Endodermal cell (in vitro differentiated cells): ENCODE data around the gene SRA1. TPM values are rescaled to one million over a fixed set of nuclear protein-coding genes. Genes with fewer than 3 reads are reported as not detected.
A peak's percentile ranks its signal among the peaks of the same experiment; 100 is the strongest.

Experiments used
- DNase-seq: peaks from one replicate; pipeline ENCODE4 v3.0.0-alpha.2; 2017
- H3K27ac ChIP-seq: 2 replicates; pipeline ENCODE4 v1.5.1; 2013; ENCODE audit warnings: mild to moderate bottlenecking, low read depth, low read length, moderate library complexity
- H3K27me3 ChIP-seq: 2 replicates; pipeline ENCODE4 v1.6.1; 2013; ENCODE audit warnings: mild to moderate bottlenecking, low read length, moderate library complexity; ENCODE audit not compliant: insufficient read depth, control insufficient read depth, poor library complexity, severe bottlenecking
- H3K36me3 ChIP-seq: 2 replicates; pipeline ENCODE4 v1.7.0; 2013; ENCODE audit warnings: mild to moderate bottlenecking, low read length, moderate library complexity; ENCODE audit not compliant: control insufficient read depth, insufficient read depth
- H3K4me1 ChIP-seq: one replicate; pipeline ENCODE4 v1.7.0; 2013; ENCODE audit warnings: low read length; ENCODE audit not compliant: control insufficient read depth, insufficient read depth
- H3K4me3 ChIP-seq: 2 replicates; pipeline ENCODE4 v1.5.1; 2013; ENCODE audit warnings: mild to moderate bottlenecking, low read length, moderate library complexity
- H3K9ac ChIP-seq: 2 replicates; pipeline ENCODE4 v1.6.1; 2013; ENCODE audit warnings: mild to moderate bottlenecking, low read length, moderate library complexity; ENCODE audit not compliant: poor library complexity, severe bottlenecking; ENCODE audit errors: extremely low read depth
- H3K9me3 ChIP-seq: 2 replicates; pipeline ENCODE4 v1.6.1; 2013; ENCODE audit warnings: mild to moderate bottlenecking, low read length, moderate library complexity; ENCODE audit not compliant: control insufficient read depth
- H3K27ac Mint-ChIP-seq: 2 replicates; pipeline ENCODE4 v1.8.0; 2020; ENCODE audit warnings: mixed read lengths
- H3K27me3 Mint-ChIP-seq: 2 replicates; pipeline ENCODE4 v1.8.0; 2021; ENCODE audit warnings: mild to moderate bottlenecking, mixed read lengths; ENCODE audit not compliant: insufficient read depth
- H3K36me3 Mint-ChIP-seq: 2 replicates; pipeline ENCODE4 v1.8.0; 2020; ENCODE audit warnings: low read depth, mixed read lengths
- H3K4me1 Mint-ChIP-seq: 2 replicates; pipeline ENCODE4 v1.8.0; 2020; ENCODE audit warnings: mixed read lengths
- H3K4me3 Mint-ChIP-seq: 2 replicates; pipeline ENCODE4 v1.8.0; 2020; ENCODE audit warnings: mild to moderate bottlenecking, moderate library complexity, mixed read lengths
- H3K9me3 Mint-ChIP-seq: 2 replicates; pipeline ENCODE4 v1.8.0; 2020; ENCODE audit warnings: mild to moderate bottlenecking, mixed read lengths
- WGBS, 2 experiments: methylation state at CpG; one replicate each; pipeline versions ENCODE4 v1.1.5 to v1.1.7; 2013; ENCODE audit warnings: missing lambda C conversion rate in 2 of 2, mixed read lengths in 1 of 2; ENCODE audit not compliant: insufficient coverage in 1 of 2, insufficient read length in 1 of 2; 5-methylcytosine and 5-hydroxymethylcytosine counted together
- long read RNA-seq, 4 experiments: library from polyadenylated mRNA in 2 of 4; library from RNA in 1 of 4; library from capped mRNA in 1 of 4; stranded (forward) in 3 of 4; unstranded in 1 of 4; transcript quantifications; one replicate each; pipeline ENCODE4 v2.0.0, GENCODE V29; 2020 to 2021; ENCODE audit warnings: inconsistent platforms in 1 of 4
- polyA plus RNA-seq, 2 experiments: library from polyadenylated mRNA; stranded (reverse); fragments of 50-300 nt; gene quantifications; one replicate each; pipeline ENCODE4 v1.2.3, GENCODE V29; 2013
- total RNA-seq, 2 donors: library from RNA; stranded (reverse); fragmentation: NEBNext Ultra II Directional in 1 of 2; extraction: Animal tissue kit (Norgen Biotek cat#: 25700) in 1 of 2; gene quantifications; 2 replicates in 1 of 2; 3 replicates in 1 of 2; pipeline ENCODE4 v1.2.1, GENCODE V29; 2021
- TF ChIP-seq, protein P1 (sequence below): fragments of 200-600 bp; sonication (generic); conservative IDR thresholded peaks from 2 replicates; pipeline ENCODE4 v1.5.0; 2021; ENCODE audit warnings: antibody characterized with exemption, mild to moderate bottlenecking

SRA1 gene
- 10 to 100 TPM; 40.5 to 42.9 TPM for total RNA-seq
- polyA plus RNA-seq (2013, experiment 1 of 2): 31.3 TPM
- 29.4 TPM for polyA plus RNA-seq (2013, experiment 2 of 2)
- long read RNA-seq, experiment 1, transcript SRA1-201 (5 exons, 2,107 nt): major isoform, 17 of 45 reads
- long read RNA-seq, experiment 1, transcript SRA1-206 (3 exons, 769 nt): minor isoform, 5 of 45 reads
- long read RNA-seq, experiment 1, transcript SRA1-205 (4 exons, 1,466 nt): major isoform, 17 of 45 reads
- long read RNA-seq, experiment 1, partial matches to known transcripts: 3 of 45 reads
- long read RNA-seq, experiment 1, other reads (novel, unspliced or antisense): 3 of 45 reads
- long read RNA-seq, experiment 2, transcript SRA1-201 (5 exons, 2,107 nt): major isoform, 75 of 88 reads
- long read RNA-seq, experiment 2, transcript SRA1-205 (4 exons, 1,466 nt): minor isoform, 10 of 88 reads
- long read RNA-seq, experiment 2, partial matches to known transcripts: 1 of 88 reads
- long read RNA-seq, experiment 2, other reads (novel, unspliced or antisense): 2 of 88 reads
- long read RNA-seq, experiment 3, transcript SRA1-201 (5 exons, 2,107 nt): major isoform, 69 of 111 reads
- long read RNA-seq, experiment 3, transcript SRA1-205 (4 exons, 1,466 nt): minor isoform, 31 of 111 reads
- long read RNA-seq, experiment 3, partial matches to known transcripts: 0 of 111 reads
- long read RNA-seq, experiment 3, other reads (novel, unspliced or antisense): 7 of 111 reads
- long read RNA-seq, experiment 4, transcript SRA1-201 (5 exons, 2,107 nt): major isoform, 174 of 199 reads
- long read RNA-seq, experiment 4, transcript SRA1-205 (4 exons, 1,466 nt): minor isoform, 13 of 199 reads
- long read RNA-seq, experiment 4, partial matches to known transcripts: 1 of 199 reads
- long read RNA-seq, experiment 4, other reads (novel, unspliced or antisense): 6 of 199 reads

DNA sequence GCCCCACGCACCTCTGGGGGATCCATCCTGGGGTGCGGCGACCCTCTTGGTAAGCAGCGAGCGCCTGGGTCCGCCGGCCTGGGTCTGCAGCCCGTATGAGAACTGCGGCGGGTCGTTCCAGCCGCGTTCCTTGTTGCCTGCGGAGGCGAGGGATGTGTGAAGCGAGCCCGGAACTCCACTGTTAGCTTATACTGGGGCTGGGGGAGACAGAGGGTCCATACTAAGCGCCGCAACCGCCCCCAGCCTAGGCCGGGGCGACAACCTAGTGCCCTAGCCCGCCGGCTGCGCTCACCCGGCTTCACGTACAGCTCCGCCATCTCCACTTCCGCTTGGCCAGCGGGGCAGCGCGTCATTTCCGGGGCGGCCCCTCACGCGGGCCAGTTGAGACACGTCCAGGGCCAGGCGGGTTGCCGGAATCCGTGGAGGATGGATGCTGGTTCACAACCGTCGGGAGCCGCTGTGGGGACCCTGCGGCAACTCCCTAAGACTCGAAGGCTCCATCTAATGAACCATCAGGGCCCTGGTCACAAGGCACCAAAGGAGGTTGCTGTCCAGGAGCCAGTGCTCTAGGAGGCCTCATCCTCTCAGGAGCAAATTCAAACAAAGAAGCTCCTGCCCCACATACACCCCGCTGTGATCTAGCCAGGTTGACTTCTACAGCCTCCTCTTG lies at the start of gene SRA1:
Gene SRA1 (minus strand): TSS at position 338 of the 670 bp plus-strand sequence. CDS start 21 bp downstream, at position 317.
- Histone ChIP-seq H3K9me3 (no peaks in the 10 kb centered on the region), H3K4me1 (no peaks in the 10 kb centered on the region), H3K36me3 (peaks cover 32% of the 10 kb centered on the region), H3K9ac (peak within 1 kb of the TSS; percentile 85), H3K4me3 (peak within 1 kb of the TSS; percentile 85), H3K27ac (peak within 1 kb of the TSS; percentile 77), H3K27me3 (no peaks in the 10 kb centered on the region)
- Mint-ChIP-seq H3K9me3 (no peaks in the 10 kb centered on the region), H3K27me3 (no peaks in the 10 kb centered on the region), H3K4me3 (peak within 1 kb of the TSS; percentile 88), H3K36me3 (peaks cover 33% of the 10 kb centered on the region), H3K27ac (peak within 1 kb of the TSS; percentile 97), H3K4me1 (peaks cover 22% of the 10 kb centered on the region)
- TF ChIP-seq, protein P1, sequence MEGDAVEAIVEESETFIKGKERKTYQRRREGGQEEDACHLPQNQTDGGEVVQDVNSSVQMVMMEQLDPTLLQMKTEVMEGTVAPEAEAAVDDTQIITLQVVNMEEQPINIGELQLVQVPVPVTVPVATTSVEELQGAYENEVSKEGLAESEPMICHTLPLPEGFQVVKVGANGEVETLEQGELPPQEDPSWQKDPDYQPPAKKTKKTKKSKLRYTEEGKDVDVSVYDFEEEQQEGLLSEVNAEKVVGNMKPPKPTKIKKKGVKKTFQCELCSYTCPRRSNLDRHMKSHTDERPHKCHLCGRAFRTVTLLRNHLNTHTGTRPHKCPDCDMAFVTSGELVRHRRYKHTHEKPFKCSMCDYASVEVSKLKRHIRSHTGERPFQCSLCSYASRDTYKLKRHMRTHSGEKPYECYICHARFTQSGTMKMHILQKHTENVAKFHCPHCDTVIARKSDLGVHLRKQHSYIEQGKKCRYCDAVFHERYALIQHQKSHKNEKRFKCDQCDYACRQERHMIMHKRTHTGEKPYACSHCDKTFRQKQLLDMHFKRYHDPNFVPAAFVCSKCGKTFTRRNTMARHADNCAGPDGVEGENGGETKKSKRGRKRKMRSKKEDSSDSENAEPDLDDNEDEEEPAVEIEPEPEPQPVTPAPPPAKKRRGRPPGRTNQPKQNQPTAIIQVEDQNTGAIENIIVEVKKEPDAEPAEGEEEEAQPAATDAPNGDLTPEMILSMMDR: no peak
- WGBS, 2 experiments: 1% methylated on average over 15 to 46 of the region's 46 CpGs
- peak; percentile 96 for DNase-seq

DNA sequence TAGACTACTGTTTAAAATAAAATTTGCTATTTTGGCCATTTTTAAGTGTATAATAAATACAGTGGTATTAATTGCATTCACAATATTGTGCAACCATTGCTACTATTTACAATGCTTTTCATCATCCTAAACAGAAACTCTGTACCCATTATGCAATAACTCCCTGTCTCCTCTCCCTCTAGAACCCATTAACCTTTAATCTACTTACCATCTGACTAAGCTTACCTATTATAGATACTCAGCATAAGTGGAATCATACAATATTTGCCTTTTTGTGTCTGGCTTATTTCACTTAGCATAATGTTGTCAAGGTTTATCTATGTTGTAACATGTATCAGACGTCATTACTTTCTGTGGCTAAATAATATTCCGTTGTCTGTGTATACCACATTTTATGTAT lies 49.8 kb upstream of the SRA1 start:
- 95% methylated on average over 2 of the region's 2 CpGs; no CpG with 5 or more reads in 1 of the 2 experiments for WGBS, 2 experiments
- Mint-ChIP-seq H3K27ac (no peak overlapping the region), H3K27me3 (peaks cover 1% of the 10 kb centered on the region), H3K36me3 (no peaks in the 10 kb centered on the region), H3K4me1 (no peaks in the 10 kb centered on the region), H3K9me3 (peaks cover 34% of the 10 kb centered on the region), H3K4me3 (no peak overlapping the region)
- no peak for DNase-seq
- Histone ChIP-seq H3K36me3 (no peaks in the 10 kb centered on the region), H3K27ac (no peak overlapping the region), H3K4me3 (no peak overlapping the region), H3K4me1 (no peaks in the 10 kb centered on the region), H3K9me3 (peaks cover 46% of the 10 kb centered on the region), H3K27me3 (no peaks in the 10 kb centered on the region), H3K9ac (no peak overlapping the region)
- TF ChIP-seq, protein P1: no peak

DNA sequence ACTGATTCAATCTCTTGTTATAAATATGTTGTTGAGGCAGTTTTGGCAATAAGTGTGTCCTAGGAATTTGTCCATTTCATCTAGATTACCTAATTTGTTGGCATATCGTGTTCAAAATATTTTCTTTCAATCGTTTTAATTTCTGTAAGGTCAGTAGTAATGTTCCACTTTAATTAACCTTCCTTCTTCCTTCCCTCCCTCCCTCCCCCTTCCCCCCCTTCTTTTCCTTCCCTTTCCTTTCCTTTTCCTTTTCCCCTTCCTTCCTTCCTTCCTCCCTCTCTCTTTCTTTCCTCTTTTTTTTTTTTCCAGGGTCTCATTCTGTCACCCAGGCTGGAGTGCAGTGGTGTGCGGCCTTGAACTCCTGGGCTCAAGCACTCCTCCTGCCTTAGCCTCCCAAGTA lies 48.6 kb upstream of the SRA1 start:
- TF ChIP-seq, protein P1: no peak

More for the DNA sequence above, 48.6 kb upstream of the SRA1 start:
- no peak overlapping the region for H3K9ac ChIP-seq
- peaks cover 23% of the 10 kb centered on the region for H3K9me3 Mint-ChIP-seq
- no peak overlapping the region for H3K4me3 Mint-ChIP-seq
- no peaks in the 10 kb centered on the region for H3K36me3 Mint-ChIP-seq
- no peaks in the 10 kb centered on the region for H3K4me1 ChIP-seq
- H3K4me1 Mint-ChIP-seq: no peaks in the 10 kb centered on the region
- H3K27ac Mint-ChIP-seq: no peak overlapping the region
- no peak for DNase-seq
- H3K27ac ChIP-seq: no peak overlapping the region
- 94 to 97% methylated on average over 2 to 3 of the region's 3 CpGs for WGBS, 2 experiments
- H3K9me3 ChIP-seq: peaks cover 35% of the 10 kb centered on the region
- no peak overlapping the region for H3K4me3 ChIP-seq
- peaks cover 3% of the 10 kb centered on the region for H3K27me3 Mint-ChIP-seq
- no peaks in the 10 kb centered on the region for H3K27me3 ChIP-seq
- H3K36me3 ChIP-seq: no peaks in the 10 kb centered on the region
